SK-N-SH (cell line): ENCODE results near the gene CMPK1. TPM values are rescaled to one million over a fixed set of nuclear protein-coding genes. Genes with fewer than 3 reads are reported as not detected.

Experiments
- CTCF ChIA-PET: fragments of 300-600, 350-600 bp; formaldehyde crosslinking; extraction: SDS; loops from one replicate; lab custom pipeline; 2021; lab: Yijun Ruan, JAX
- POLR2A ChIA-PET: fragments of 350-600 bp; sonication (Branson Sonifier 250); formaldehyde crosslinking; extraction: SDS; loops from one replicate; lab custom pipeline; 2020; ENCODE audit warnings: antibody characterized with exemption, inconsistent platforms; lab: Yijun Ruan, JAX
- DNase-seq: peaks from one replicate; pipeline ENCODE4 v3.0.0; 2012
- H2AFZ ChIP-seq: fragments of 200-600 bp; sonication (generic); 2 replicates; pipeline ENCODE4 v1.8.1; 2016; ENCODE audit warnings: antibody characterized with exemption, mild to moderate bottlenecking, low read depth
- H3F3A ChIP-seq: fragments of 200-600 bp; sonication (generic); replicated peaks from 2 replicates; pipeline ENCODE3; 2016; ENCODE audit warnings: antibody characterized with exemption, mild to moderate bottlenecking; ENCODE audit not compliant: insufficient read depth
- H3K27ac ChIP-seq, 2 experiments: fragments of 200-500 bp in 1 of 2; fragments of 200-600 bp in 1 of 2; sonication (Bioruptor generic) in 1 of 2; sonication (generic), shearing (Covaris generic) in 1 of 2; 2 replicates each; pipeline versions ENCODE4 v1.5.1 to v1.6.1; 2014 to 2016; ENCODE audit warnings: low read depth in 2 of 2, inconsistent platforms in 1 of 2, low read length in 1 of 2, mild to moderate bottlenecking in 1 of 2, mixed read lengths in 1 of 2
- H3K27me3 ChIP-seq: fragments of 200-600 bp; sonication (generic), shearing (Covaris generic); 2 replicates; pipeline ENCODE4 v1.6.1; 2016; ENCODE audit warnings: mixed run types; ENCODE audit not compliant: insufficient read depth
- H3K36me3 ChIP-seq, 2 experiments: fragments of 200-500 bp in 1 of 2; fragments of 200-600 bp in 1 of 2; sonication (Bioruptor generic) in 1 of 2; sonication (generic) in 1 of 2; replicated peaks in 1 of 2; 2 replicates each; pipeline versions ENCODE3 to v1.5.1; 2014 to 2016; ENCODE audit warnings: low read length in 1 of 2, mild to moderate bottlenecking in 1 of 2; ENCODE audit not compliant: insufficient read depth in 2 of 2, control insufficient read depth in 1 of 2
- H3K4me1 ChIP-seq, 2 experiments: fragments of 200-500 bp in 1 of 2; fragments of 200-600 bp in 1 of 2; sonication (Bioruptor generic) in 1 of 2; sonication (generic), shearing (Covaris generic) in 1 of 2; 2 replicates each; pipeline versions ENCODE4 v1.5.1 to v1.6.1; 2014 to 2016; ENCODE audit warnings: low read depth in 1 of 2, low read length in 1 of 2, mixed run types in 1 of 2; ENCODE audit not compliant: insufficient read depth in 2 of 2, control insufficient read depth in 1 of 2
- H3K4me2 ChIP-seq: fragments of 200-600 bp; sonication (generic), shearing (Covaris generic); 2 replicates; pipeline ENCODE4 v1.6.1; 2017; ENCODE audit warnings: mixed run types
- H3K4me3 ChIP-seq, 2 experiments: fragments of 200-500 bp in 1 of 2; fragments of 200-600 bp in 1 of 2; sonication (Bioruptor generic) in 1 of 2; sonication (generic), shearing (Covaris generic) in 1 of 2; 2 replicates each; pipeline versions ENCODE4 v1.5.1 to v1.8.1; 2014 to 2016; ENCODE audit warnings: low read depth in 2 of 2, inconsistent platforms in 1 of 2, low read length in 1 of 2, mild to moderate bottlenecking in 1 of 2, mixed read lengths in 1 of 2, moderate library complexity in 1 of 2
- H3K79me2 ChIP-seq: fragments of 200-600 bp; sonication (generic); 2 replicates; pipeline ENCODE4 v1.8.1; 2017; ENCODE audit warnings: mild to moderate bottlenecking; ENCODE audit not compliant: insufficient read depth
- H3K9ac ChIP-seq: fragments of 200-600 bp; sonication (generic); 2 replicates; pipeline ENCODE4 v1.6.1; 2017; ENCODE audit warnings: mixed run types
- H3K9me2 ChIP-seq: fragments of 200-600 bp; sonication (generic); 2 replicates; pipeline ENCODE4 v1.6.1; 2017; ENCODE audit warnings: mixed run types
- H3K9me3 ChIP-seq: fragments of 200-600 bp; sonication (generic); 2 replicates; pipeline ENCODE4 v1.6.1; 2017; ENCODE audit warnings: mixed run types, mild to moderate bottlenecking, moderate library complexity
- H4K20me1 ChIP-seq: fragments of 200-600 bp; sonication (generic); 2 replicates; pipeline ENCODE4 v1.6.1; 2017; ENCODE audit warnings: mild to moderate bottlenecking, mixed run types; ENCODE audit not compliant: insufficient read depth
- EP300 ChIP-seq, 2 experiments: IDR thresholded peaks; 2 replicates each; pipeline versions ENCODE4 v1.4.0 to v1.6.1; 2012; ENCODE audit warnings: borderline replicate concordance in 1 of 2, low read depth in 1 of 2, low read length in 1 of 2
- FOSL2 ChIP-seq: IDR thresholded peaks from 2 replicates; pipeline ENCODE4 v1.4.0; 2012; ENCODE audit warnings: low read depth, mild to moderate bottlenecking, moderate library complexity, borderline replicate concordance
- GATA2 ChIP-seq: sonication (generic); formaldehyde crosslinking; IDR thresholded peaks from 2 replicates; pipeline ENCODE4 v1.5.0; 2020; ENCODE audit warnings: mild to moderate bottlenecking, missing genetic modification reagents
- MXI1 ChIP-seq: IDR thresholded peaks from 2 replicates; pipeline ENCODE4 v1.6.1; 2012; ENCODE audit warnings: mild to moderate bottlenecking, low read depth, low read length, improper control_type of control experiment
- NFIC ChIP-seq: IDR thresholded peaks from 2 replicates; pipeline ENCODE4 v1.4.0; 2012; ENCODE audit warnings: borderline replicate concordance
- NRF1 ChIP-seq: IDR thresholded peaks from 2 replicates; pipeline ENCODE4 v1.6.1; 2012; ENCODE audit warnings: low read depth, mild to moderate bottlenecking, low read length
- RAD21 ChIP-seq: IDR thresholded peaks from 2 replicates; pipeline ENCODE4 v1.6.1; 2012; ENCODE audit warnings: mild to moderate bottlenecking, low read length
- RXRA ChIP-seq: IDR thresholded peaks from 2 replicates; pipeline ENCODE4 v1.4.0; 2012; ENCODE audit warnings: low read depth, mild to moderate bottlenecking, borderline replicate concordance
- WGBS: methylation state at CpG from one replicate; pipeline ENCODE4 v1.1.6; 2017; ENCODE audit warnings: low lambda C conversion rate; 5-methylcytosine and 5-hydroxymethylcytosine counted together
- polyA plus RNA-seq, 3 experiments: library from polyadenylated mRNA; depleted of rRNA; stranded (reverse); fragments of >200 nt; gene quantifications; 2 replicates each; pipeline ENCODE4 v1.2.3, GENCODE V29; 2012
- TF ChIP-seq, protein P1 (sequence below): fragments of 150-350 bp; IDR thresholded peaks from 2 replicates; pipeline ENCODE4 v1.6.1; 2017; ENCODE audit warnings: antibody characterized with exemption, low read length, low read depth, borderline replicate concordance
- TF ChIP-seq, protein P2 (sequence below): IDR thresholded peaks from 2 replicates; pipeline ENCODE4 v1.4.0; 2012; ENCODE audit warnings: low read depth, borderline replicate concordance

Gene CMPK1
- polyA plus RNA-seq, 1 of the 3 experiments (the other 2 are of a cell fraction): 17.5 TPM

DNA sequence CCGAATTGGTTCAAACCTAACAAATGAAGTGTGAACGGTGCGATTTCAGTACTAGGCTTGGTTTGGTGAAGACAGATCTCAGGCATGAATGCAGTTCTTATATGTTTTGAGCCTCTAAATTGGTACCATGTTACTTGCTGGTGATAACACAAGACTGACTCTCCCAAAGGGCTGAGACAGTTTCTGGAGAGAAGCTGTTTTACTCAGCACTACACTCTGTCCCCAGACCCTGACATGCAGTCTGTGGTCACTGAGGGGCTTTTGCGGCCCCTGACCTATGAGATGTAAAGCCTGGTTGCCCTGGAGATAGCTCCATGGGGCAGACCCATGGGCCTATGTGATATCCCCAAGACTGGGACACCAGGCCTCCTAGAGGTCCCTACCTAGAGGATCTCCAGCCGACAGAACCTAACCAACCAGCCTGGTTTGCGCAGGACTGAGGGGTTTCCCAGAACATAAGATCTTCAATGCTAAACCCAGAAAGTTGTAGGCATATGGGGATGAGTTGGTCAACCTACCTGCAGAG, 63.1 kb downstream of the CMPK1 start:
- no peaks in the 10 kb centered on the region for H3K9me2 ChIP-seq
- H3F3A ChIP-seq: no peaks in the 10 kb centered on the region

DNA sequence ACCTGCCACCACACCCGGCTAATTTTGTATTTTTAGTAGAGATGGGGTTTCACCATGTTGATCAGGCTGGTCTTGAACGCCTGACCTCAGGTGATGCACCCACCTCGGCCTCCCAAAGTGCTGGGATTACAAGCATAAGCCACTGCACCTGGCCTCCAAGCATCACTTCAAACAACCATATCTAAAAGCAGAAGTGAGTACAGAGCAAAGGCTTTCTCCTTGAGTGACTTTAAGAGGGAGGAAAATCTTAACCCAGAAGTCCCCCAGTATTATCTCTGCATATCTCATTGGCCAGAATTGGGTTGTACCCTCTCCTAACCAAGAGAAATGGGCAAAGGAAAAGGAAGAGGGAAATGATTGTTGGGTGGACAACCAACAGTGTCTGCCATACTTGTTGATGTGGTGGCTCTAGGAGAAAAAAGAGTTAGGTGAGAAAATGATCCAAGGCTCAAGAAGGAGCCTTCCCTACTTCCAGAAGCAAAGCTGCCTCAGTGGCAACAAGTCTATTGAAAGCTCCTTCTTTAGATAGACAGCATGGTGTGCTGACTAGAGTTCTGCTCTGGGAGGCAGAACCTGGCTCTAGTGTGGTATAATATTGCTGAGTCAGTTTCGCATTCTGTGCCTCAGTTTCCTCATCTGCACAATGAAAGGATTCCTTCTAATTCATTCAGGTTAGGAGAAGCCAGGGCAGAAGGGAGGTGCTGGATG, 65.7 kb downstream of the CMPK1 start:
- CTCF ChIA-PET: interaction anchor here (1.0 to 13.8 kb wide), 6 partner anchors 10 to 326 kb away, joined by 3 to 104 read pairs (median 4); no protein-coding TSS in a partner anchor

More for the DNA sequence above, 63.1 kb downstream of the CMPK1 start:
- Histone ChIP-seq H3K9ac (no peak overlapping the region), H3K4me2 (no peak overlapping the region), H3K27ac (no peak overlapping the region), H3K79me2 (no peaks in the 10 kb centered on the region), H4K20me1 (no peaks in the 10 kb centered on the region), H3K4me1 (no peaks in the 10 kb centered on the region), H3K36me3 (no peaks in the 10 kb centered on the region), H3K9me3 (no peaks in the 10 kb centered on the region), H3K27me3 (no peaks in the 10 kb centered on the region), H2AFZ (no peak overlapping the region), H3K4me3 (no peak overlapping the region)
- 89% methylated on average over 4 of the region's 6 CpGs for WGBS
- POLR2A ChIA-PET: no interaction called here
- TF ChIP-seq RAD21 (no peak), GATA2 (CRISPR knock-in tag) (no peak), MXI1 (no peak)
- TF ChIP-seq, protein P1, sequence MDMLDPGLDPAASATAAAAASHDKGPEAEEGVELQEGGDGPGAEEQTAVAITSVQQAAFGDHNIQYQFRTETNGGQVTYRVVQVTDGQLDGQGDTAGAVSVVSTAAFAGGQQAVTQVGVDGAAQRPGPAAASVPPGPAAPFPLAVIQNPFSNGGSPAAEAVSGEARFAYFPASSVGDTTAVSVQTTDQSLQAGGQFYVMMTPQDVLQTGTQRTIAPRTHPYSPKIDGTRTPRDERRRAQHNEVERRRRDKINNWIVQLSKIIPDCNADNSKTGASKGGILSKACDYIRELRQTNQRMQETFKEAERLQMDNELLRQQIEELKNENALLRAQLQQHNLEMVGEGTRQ: no peak
- CTCF ChIA-PET: interaction anchor here (0.8 to 13.8 kb wide), 5 partner anchors 9 to 329 kb away, joined by 3 to 104 read pairs (median 7); no protein-coding TSS in a partner anchor
- DNase-seq: no peak

More for the DNA sequence above, 65.7 kb downstream of the CMPK1 start:
- no peaks in the 10 kb centered on the region for H3F3A ChIP-seq
- TF ChIP-seq EP300 (IDR thresholded peaks at IDR 0.05; ENCODE audit: borderline replicate concordance in 1 of 2, low read depth in 1 of 2, low read length in 1 of 2) (no peak), RAD21 (no peak), NFIC (no peak), RXRA (no peak), NRF1 (no peak), FOSL2 (no peak)
- TF ChIP-seq, protein P2, sequence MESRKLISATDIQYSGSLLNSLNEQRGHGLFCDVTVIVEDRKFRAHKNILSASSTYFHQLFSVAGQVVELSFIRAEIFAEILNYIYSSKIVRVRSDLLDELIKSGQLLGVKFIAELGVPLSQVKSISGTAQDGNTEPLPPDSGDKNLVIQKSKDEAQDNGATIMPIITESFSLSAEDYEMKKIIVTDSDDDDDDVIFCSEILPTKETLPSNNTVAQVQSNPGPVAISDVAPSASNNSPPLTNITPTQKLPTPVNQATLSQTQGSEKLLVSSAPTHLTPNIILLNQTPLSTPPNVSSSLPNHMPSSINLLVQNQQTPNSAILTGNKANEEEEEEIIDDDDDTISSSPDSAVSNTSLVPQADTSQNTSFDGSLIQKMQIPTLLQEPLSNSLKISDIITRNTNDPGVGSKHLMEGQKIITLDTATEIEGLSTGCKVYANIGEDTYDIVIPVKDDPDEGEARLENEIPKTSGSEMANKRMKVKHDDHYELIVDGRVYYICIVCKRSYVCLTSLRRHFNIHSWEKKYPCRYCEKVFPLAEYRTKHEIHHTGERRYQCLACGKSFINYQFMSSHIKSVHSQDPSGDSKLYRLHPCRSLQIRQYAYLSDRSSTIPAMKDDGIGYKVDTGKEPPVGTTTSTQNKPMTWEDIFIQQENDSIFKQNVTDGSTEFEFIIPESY: no peak
- TF ChIP-seq, all 33 proteins: peak for 0
- H3K36me3 ChIP-seq: no peaks in the 10 kb centered on the region
- POLR2A ChIA-PET: interaction anchor here (0.9 kb wide), 1 partner anchor 9 kb away, joined by 3 read pairs; no protein-coding TSS in a partner anchor
- H3K9me2 ChIP-seq: no peaks in the 10 kb centered on the region
- no peak overlapping the region for H3K27ac ChIP-seq
- H3K9me3 ChIP-seq: no peaks in the 10 kb centered on the region
- H3K9ac ChIP-seq: no peak overlapping the region
- H2AFZ ChIP-seq: no peak overlapping the region
- DNase-seq: no peak
- no peaks in the 10 kb centered on the region for H3K4me1 ChIP-seq
- H3K4me2 ChIP-seq: no peak overlapping the region
- 40% methylated on average over 4 of the region's 4 CpGs for WGBS
- no peak overlapping the region for H3K4me3 ChIP-seq
- no peaks in the 10 kb centered on the region for H3K27me3 ChIP-seq
- no peaks in the 10 kb centered on the region for H4K20me1 ChIP-seq
- no peaks in the 10 kb centered on the region for H3K79me2 ChIP-seq
